Gastrocnemius medialis (tissue), 4 donors: Measurements from ENCODE around the gene LZTR1.

Experiments used
- CTCF ChIP-seq, 5 experiments: fragments of 450-650 bp in 3 of 5; fragments of 200-600 bp in 2 of 5; sonication (generic) in 2 of 5; IDR thresholded peaks in 4 of 5; conservative IDR thresholded peaks in 1 of 5; 1 replicate in 4 of 5; 2 replicates in 1 of 5; pipeline ENCODE4 v1.5.1; 2016 to 2019; ENCODE audit warnings: antibody characterized with exemption in 5 of 5, mild to moderate bottlenecking in 3 of 5, moderate library complexity in 3 of 5
- POLR2A ChIP-seq, 2 donors: fragments of 450-650 bp; IDR thresholded peaks; one replicate each; pipeline ENCODE4 v1.6.1; 2017; ENCODE audit warnings: antibody characterized with exemption in 2 of 2, mild to moderate bottlenecking in 2 of 2, moderate library complexity in 2 of 2

DNA sequence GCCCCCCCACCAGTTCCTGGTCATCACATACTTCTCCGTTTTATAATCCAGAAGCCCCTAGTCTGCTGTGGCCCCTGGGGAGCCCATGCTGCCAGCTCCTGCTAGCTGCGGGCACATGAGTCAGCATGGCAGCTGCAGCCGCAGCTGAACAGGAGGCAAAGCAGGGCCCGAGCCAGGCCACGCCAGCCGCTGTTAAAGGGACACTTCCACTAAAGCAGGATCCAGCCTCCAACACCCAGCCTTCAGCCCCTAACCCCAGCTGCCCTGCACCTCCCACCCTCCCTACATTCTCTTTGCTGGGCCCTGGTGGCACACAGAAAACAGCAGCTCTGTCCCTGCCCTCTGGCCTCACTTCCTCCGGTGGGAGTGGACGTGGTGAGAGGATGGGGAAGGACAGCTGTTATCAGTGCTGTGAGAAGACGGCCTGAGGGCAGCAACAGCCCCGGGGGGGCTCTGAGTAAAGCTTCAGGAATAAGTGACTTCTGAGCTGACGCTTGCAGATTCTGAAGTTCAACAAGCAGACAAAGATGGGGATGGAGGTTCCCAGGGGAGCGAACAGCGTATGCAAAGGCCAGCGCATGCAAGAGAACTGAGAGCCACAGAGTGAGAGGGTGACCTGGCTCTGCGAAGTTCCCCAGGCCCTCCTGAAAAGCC is 63.0 kb downstream of the LZTR1 start:
- TF ChIP-seq CTCF (IDR thresholded peaks at IDR 0.05 in 4 of 5, conservative IDR thresholded peaks at IDR 0.05 in 1 of 5) (no peak), POLR2A (IDR thresholded peaks at IDR 0.05) (peak in 1 of 2 donors; percentile 16)
